Transverse colon (tissue), 4 donors: Measurements from ENCODE around the gene EPM2AIP1. TPM values are rescaled to one million over a fixed set of nuclear protein-coding genes. Genes with fewer than 3 reads are reported as not detected.
A peak's percentile ranks its signal among the peaks of the same experiment; 100 is the strongest.
"Not testable (repeated sequence)": the region's sequence is repeated elsewhere in the genome, so short reads cannot be mapped to it uniquely, and the experiment has no call there.

Experiments
- DNase-seq: peaks from one replicate; pipeline ENCODE4 v3.0.0-alpha.2; 2019
- H3K27ac ChIP-seq, 4 donors: fragments of 200-600 bp; sonication (generic); 2 replicates each; pipeline ENCODE4 v1.5.1; 2016 to 2018; ENCODE audit warnings: inconsistent platforms in 4 of 4
- H3K27me3 ChIP-seq: fragments of 200-600 bp; sonication (generic); 2 replicates; pipeline ENCODE4 v1.5.1; 2017; ENCODE audit warnings: inconsistent platforms
- H3K36me3 ChIP-seq, 4 donors: fragments of 200-600 bp; sonication (generic); 2 replicates each; pipeline ENCODE4 v1.5.1; 2017 to 2019; ENCODE audit warnings: inconsistent platforms in 4 of 4
- H3K4me1 ChIP-seq, 4 donors: fragments of 200-600 bp; sonication (generic); 2 replicates each; pipeline ENCODE4 v1.5.1; 2017 to 2020; ENCODE audit warnings: inconsistent platforms in 4 of 4
- H3K4me3 ChIP-seq, 4 donors: fragments of 200-600 bp; sonication (generic); 1 replicate in 1 of 4; 2 replicates in 3 of 4; pipeline versions ENCODE4 v1.5.1 to v1.6.1; 2017 to 2019; ENCODE audit warnings: inconsistent platforms in 4 of 4
- H3K9me3 ChIP-seq, 2 donors: fragments of 200-600 bp; sonication (generic); 2 replicates each; pipeline ENCODE4 v1.5.1; 2017 to 2019; ENCODE audit warnings: inconsistent platforms in 2 of 2
- EP300 ChIP-seq: sonication (generic); formaldehyde crosslinking; IDR thresholded peaks from one replicate; pipeline ENCODE4 v1.6.1; 2017; ENCODE audit warnings: antibody characterized with exemption, low read depth
- POLR2A ChIP-seq: fragments of 450-650 bp; IDR thresholded peaks from one replicate; pipeline ENCODE4 v1.6.1; 2016; ENCODE audit warnings: antibody characterized with exemption, mild to moderate bottlenecking, moderate library complexity
- POLR2AphosphoS5 ChIP-seq, 3 donors: sonication (generic); formaldehyde crosslinking; IDR thresholded peaks; one replicate each; pipeline ENCODE4 v1.6.1; 2016; ENCODE audit warnings: antibody characterized with exemption in 3 of 3
- WGBS, 2 donors: methylation state at CpG; one replicate each; pipeline ENCODE4 v1.1.5; 2018; ENCODE audit warnings: low coverage in 1 of 2; 5-methylcytosine and 5-hydroxymethylcytosine counted together
- in situ Hi-C, 4 donors: fragments of 200-750 bp; cut with MboI; loops; one replicate each; pipeline versions ENCODE4 v1.15.0 to v1.15.1; 2017; ENCODE audit warnings: low sequenced_read_pairs in 3 of 4, low pct_ligation_motif_present in 1 of 4, low pct_unique_long_range_greater_than_20kb in 1 of 4
- intact Hi-C: fragments of 100-400 bp; cut with DNase I; formaldehyde crosslinking; loops from one replicate; pipeline ENCODE4 v1.15.1; 2023; ENCODE audit warnings: low total_unique reads
- total RNA-seq, 4 donors: library from RNA; depleted of rRNA; stranded (reverse); fragments of >200 nt; gene quantifications; one replicate each; pipeline ENCODE4 v1.1.0, GENCODE V29; 2016
- TF ChIP-seq, protein P1 (sequence below), 5 experiments: fragments of 200-600 bp in 3 of 5; fragments of 450-650 bp in 2 of 5; sonication (generic) in 3 of 5; IDR thresholded peaks; 1 replicate in 2 of 5; 2 replicates in 3 of 5; pipeline ENCODE4 v1.5.1; 2016 to 2017; ENCODE audit warnings: antibody characterized with exemption in 5 of 5, inconsistent platforms in 3 of 5, mild to moderate bottlenecking in 2 of 5, moderate library complexity in 1 of 5

The EPM2AIP1 gene
- 10 to 100 TPM in 1 of 4 donors, 1 to 10 TPM in 3; 5.8 to 22.9 (median 7.1) TPM for total RNA-seq

DNA sequence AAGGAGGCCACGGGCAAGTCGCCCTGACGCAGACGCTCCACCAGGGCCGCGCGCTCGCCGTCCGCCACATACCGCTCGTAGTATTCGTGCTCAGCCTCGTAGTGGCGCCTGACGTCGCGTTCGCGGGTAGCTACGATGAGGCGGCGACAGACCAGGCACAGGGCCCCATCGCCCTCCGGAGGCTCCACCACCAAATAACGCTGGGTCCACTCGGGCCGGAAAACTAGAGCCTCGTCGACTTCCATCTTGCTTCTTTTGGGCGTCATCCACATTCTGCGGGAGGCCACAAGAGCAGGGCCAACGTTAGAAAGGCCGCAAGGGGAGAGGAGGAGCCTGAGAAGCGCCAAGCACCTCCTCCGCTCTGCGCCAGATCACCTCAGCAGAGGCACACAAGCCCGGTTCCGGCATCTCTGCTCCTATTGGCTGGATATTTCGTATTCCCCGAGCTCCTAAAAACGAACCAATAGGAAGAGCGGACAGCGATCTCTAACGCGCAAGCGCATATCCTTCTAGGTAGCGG is at the start of gene EPM2AIP1:
Gene EPM2AIP1 (minus strand): TSS at position 326 of the 520 bp plus-strand sequence. CDS start 54 bp downstream, at position 272.
- peak; percentile 93 for TF ChIP-seq POLR2A
- no peak for TF ChIP-seq EP300
- TF ChIP-seq, protein P1, sequence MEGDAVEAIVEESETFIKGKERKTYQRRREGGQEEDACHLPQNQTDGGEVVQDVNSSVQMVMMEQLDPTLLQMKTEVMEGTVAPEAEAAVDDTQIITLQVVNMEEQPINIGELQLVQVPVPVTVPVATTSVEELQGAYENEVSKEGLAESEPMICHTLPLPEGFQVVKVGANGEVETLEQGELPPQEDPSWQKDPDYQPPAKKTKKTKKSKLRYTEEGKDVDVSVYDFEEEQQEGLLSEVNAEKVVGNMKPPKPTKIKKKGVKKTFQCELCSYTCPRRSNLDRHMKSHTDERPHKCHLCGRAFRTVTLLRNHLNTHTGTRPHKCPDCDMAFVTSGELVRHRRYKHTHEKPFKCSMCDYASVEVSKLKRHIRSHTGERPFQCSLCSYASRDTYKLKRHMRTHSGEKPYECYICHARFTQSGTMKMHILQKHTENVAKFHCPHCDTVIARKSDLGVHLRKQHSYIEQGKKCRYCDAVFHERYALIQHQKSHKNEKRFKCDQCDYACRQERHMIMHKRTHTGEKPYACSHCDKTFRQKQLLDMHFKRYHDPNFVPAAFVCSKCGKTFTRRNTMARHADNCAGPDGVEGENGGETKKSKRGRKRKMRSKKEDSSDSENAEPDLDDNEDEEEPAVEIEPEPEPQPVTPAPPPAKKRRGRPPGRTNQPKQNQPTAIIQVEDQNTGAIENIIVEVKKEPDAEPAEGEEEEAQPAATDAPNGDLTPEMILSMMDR (IDR thresholded peaks at IDR 0.05), result peak in 4 of 5 experiments; percentile 29 to 69 (median 47)
- peak; percentile 94 to 95 (median 94) for TF ChIP-seq POLR2AphosphoS5 (IDR thresholded peaks at IDR 0.05)
- in situ Hi-C loops, result no loop called here
- H3K9me3 ChIP-seq, result no peaks in the 10 kb centered on the region
- H3K4me3 ChIP-seq, result peak within 1 kb of the TSS; percentile 58 to 80 (median 66)
- H3K36me3 ChIP-seq, result peaks cover 0 to 11% (median 3%) of the 10 kb centered on the region in 4 donors
- H3K27ac ChIP-seq, result peak within 1 kb of the TSS; percentile 95 to 100 (median 98)
- intact Hi-C loops, result no loop called here
- 0% methylated on average over 29 of the region's 48 CpGs; no CpG with 5 or more reads in 1 of the 2 donors for WGBS, 2 donors
- DNase-seq, result no peak
- peaks cover 27 to 56% (median 43%) of the 10 kb centered on the region in 4 donors for H3K4me1 ChIP-seq
- H3K27me3 ChIP-seq, result no peaks in the 10 kb centered on the region

DNA sequence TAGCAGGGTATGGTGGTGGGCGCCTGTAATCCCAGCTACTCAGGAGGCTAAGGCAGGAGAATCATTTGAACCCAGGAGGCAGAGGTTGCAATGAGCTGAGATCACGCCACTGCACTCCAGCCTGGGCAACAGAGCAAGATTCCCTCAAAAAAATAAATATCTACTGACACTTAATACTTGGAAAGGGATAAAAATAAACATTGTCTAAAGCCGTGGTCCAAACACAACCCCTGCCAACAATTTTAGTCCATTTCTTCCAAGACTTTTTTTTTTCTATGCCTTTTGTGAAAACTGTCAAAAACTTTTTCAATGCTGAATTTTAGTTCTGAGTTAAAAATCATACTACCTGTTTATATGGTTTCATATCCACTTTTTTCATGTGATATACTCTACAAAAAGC is 49.8 kb upstream of the EPM2AIP1 start:
- H3K4me3 ChIP-seq, H3K27me3 ChIP-seq, DNase-seq, H3K27ac ChIP-seq, intact Hi-C loops, H3K9me3 ChIP-seq: not testable (repeated sequence)
- Histone ChIP-seq H3K36me3 (peaks cover 0 to 29% (median 6%) of the 10 kb centered on the region in 4 donors), H3K4me1 (peaks cover 0 to 10% (median 6%) of the 10 kb centered on the region in 4 donors)
- 72 to 78% methylated on average over 2 to 3 of the region's 3 CpGs for WGBS, 2 donors
- in situ Hi-C loops, result loop anchor here in 2 of 4 donors (25.0 kb wide), 1 partner anchor 170 kb away; no protein-coding TSS in a partner anchor

DNA sequence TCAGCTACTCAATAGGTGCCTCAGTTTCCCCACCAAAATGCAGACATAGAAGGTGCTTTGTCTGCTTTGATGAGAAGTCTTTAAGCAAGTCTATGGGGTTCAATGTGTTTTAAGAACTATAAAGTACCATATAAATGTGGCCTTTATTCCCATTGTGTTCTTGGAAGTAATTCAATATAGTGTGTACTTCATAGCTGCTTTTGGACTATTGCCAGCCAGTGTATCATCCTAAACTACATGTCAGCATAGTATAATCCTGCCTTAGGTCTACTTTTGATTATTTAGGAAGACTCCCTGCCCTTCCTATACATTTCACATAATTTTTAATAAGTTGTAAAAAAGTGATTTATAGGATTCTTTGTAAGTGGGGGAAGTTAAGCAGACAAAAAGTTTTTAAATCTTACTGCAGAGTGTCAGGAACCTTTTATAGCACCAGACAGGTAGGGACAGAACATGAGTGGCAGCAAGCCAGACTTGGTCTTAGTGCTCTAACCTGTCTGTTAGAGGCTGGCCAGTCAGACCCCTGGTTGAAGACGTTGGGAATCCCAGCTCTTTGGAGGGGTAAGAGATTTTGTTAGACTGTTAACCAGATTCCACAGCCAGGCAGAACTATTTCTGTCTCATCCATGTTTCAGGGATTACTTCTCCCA is 48.7 kb upstream of the EPM2AIP1 start:
- H3K4me3 ChIP-seq, result no peak overlapping the region
- intact Hi-C loops, result no loop called here
- peak overlapping the region in 1 of 4 donors; percentile 8 for H3K27ac ChIP-seq
- no peak for DNase-seq
- TF ChIP-seq POLR2A (no peak), EP300 (no peak), POLR2AphosphoS5 (IDR thresholded peaks at IDR 0.05) (no peak)
- TF ChIP-seq, protein P1 (IDR thresholded peaks at IDR 0.05), result no peak
- H3K36me3 ChIP-seq, result peaks cover 0 to 20% (median under 1%) of the 10 kb centered on the region in 4 donors
- in situ Hi-C loops, result loop anchor here in 2 of 4 donors (25.0 kb wide), 1 partner anchor 171 kb away; no protein-coding TSS in a partner anchor
- peaks cover 0 to 10% (median 6%) of the 10 kb centered on the region in 4 donors for H3K4me1 ChIP-seq
- H3K9me3 ChIP-seq, result no peaks in the 10 kb centered on the region
- 29 to 33% methylated on average over 1 of the region's 1 CpG for WGBS, 2 donors
- no peaks in the 10 kb centered on the region for H3K27me3 ChIP-seq

DNA sequence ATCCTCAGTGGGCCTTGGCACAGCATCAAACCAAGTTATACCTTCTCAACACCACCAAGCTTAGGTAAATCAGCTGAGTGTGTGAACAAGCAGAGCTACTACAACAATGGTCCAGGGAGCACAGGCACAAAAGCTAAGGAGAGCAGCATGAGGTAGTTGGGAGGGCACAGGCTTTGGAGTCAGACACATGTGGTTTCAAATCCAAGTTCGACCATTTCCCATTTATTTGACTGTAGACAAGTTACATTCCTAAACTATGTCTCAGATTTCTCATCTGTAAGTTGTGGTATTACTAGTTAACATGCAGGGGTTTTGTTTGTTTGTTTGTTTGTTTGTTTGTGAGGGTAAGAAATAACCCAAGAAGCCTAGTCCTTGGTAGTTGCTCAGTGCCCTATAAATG is 47.3 kb upstream of the EPM2AIP1 start:
- DNase-seq, result no peak
- H3K36me3 ChIP-seq, result peaks cover 0 to 32% (median 2%) of the 10 kb centered on the region in 4 donors
- in situ Hi-C loops, result loop anchor here in 2 of 4 donors (25.0 kb wide), 1 partner anchor 172 kb away; no protein-coding TSS in a partner anchor

More for the DNA sequence above, 47.3 kb upstream of the EPM2AIP1 start:
- Histone ChIP-seq H3K4me1 (peaks cover 0 to 10% (median 6%) of the 10 kb centered on the region in 4 donors), H3K27ac (no peak overlapping the region), H3K4me3 (no peak overlapping the region), H3K9me3 (peaks cover 0 to 11% of the 10 kb centered on the region in 2 donors), H3K27me3 (no peaks in the 10 kb centered on the region)
- intact Hi-C loops, result no loop called here
- TF ChIP-seq EP300 (no peak), POLR2A (no peak), POLR2AphosphoS5 (IDR thresholded peaks at IDR 0.05) (no peak)
- TF ChIP-seq, protein P1 (IDR thresholded peaks at IDR 0.05), result no peak
- WGBS, 2 donors, result 75% methylated on average over 1 of the region's 1 CpG; no CpG with 5 or more reads in 1 of the 2 donors
